ENCODE measurements around the gene TOR1AIP2.

TOR1AIP2 gene

DNA sequence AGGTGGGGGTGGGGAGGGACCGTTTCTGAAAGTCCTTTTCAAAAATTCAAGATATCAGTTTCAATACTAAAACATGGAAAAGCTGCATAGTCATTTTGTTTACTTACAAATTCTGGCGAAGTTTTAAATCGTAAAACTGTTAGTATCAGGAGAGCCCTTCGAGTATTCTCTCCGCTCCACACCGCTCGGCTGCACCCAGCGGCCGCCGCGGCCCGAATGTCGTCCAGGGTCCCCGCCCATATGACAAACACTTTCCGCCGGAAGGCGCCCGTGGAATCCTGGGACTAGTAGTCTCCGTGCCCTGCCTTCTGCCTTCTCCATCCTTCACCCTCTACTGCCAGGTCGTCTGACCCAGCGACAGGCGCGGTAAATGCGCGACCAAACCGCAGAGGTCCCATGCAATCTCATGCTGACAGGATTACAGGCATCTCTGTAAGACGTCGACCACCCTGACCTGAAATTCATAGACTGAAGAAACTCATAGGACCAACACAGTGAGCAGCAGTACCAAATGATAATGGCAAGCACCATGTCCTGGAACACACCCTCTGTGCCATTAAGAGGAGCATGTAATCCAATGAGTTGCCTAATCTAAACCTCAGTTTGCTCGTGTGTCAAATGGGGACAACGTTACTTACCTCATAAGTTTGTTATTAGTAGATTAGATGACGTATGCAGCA lies at the start of gene TOR1AIP2:
TOR1AIP2 (minus strand) TSS at position 218 of the 680 bp plus-strand sequence. CDS start 25,138 bp downstream, outside the sequence.
- peak; percentile 76 for DNase-seq (ENCODE audit: low read depth)

DNA sequence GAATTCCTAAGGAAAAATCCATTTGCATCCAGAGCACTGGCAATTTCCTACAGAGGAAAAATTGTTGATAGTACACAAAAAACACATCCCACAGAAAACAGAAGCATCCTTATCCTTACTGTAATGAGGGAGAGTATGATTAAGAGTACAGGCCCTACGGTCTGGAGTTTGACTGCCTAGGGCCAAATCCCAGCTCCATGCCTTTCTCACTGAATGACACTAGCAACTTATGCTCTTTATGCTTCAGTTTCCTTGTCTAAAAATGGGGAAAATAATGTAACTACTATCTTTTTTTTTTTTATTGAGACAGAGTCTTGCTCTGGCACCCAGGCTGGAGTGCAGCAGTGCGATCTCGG lies 49.2 kb upstream of the TOR1AIP2 start:
- DNase-seq (ENCODE audit: low read depth): no peak

DNA sequence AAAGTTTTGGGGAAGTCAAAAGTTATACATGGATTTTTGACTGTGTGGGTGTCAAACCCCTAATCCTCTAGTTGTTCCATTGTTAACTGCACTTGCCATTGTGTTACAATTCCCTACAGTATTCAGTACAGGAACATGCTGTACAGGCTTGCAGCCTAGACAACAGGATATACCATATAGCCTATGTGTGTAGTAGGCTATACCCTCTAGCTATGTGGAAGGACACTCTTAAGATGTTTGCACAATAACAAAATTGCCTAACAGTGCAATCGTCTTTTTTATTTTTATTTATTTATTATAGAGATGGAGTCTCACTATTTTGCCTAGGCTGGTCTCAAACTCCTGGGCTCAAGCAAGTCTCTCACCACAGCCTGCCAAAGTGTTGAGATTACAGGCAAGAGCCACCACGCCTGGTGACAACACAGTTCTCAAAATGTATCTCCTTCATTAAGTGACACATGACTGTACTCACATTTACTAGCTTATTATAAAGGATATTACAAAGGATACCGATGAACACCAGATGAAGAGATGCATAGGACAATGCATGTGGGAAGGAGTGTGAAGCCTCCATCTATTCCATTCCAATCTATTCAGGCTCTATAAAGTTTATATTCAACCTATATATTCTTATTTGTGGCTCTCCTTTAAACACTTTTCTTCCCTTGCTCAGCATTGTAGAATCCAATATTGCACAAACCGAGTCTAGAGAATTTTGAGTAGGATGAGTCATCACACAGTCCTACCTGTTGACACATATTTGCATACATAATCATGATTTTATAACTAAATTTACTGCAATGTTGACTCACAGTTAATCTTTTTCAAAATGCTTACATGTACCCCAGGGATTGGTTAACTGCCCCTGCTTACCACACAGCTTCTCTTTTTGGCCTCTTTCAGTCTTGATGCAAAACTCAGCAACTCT lies 48.6 kb upstream of the TOR1AIP2 start:
- DNase-seq (ENCODE audit: low read depth): no peak

DNA sequence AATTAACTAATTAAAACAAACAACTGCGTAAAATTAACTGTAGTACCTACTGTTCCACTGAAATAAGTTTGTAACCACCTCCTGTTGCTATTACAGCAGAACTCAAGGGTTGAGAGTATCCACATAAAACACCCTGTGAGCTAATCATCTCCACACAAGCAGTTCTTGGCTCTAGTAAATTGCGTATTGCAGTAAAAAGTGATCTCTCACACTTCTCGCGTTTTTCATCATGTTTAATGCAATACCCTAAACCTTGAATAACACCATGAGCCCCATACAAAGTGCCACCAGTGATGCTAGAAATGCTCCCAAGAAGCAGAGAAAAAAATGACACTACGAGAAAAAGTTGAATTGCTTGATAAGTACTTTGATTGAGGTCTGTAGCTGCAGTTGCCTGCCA lies 47.7 kb upstream of the TOR1AIP2 start:
- no peak for DNase-seq (ENCODE audit: low read depth)

DNA sequence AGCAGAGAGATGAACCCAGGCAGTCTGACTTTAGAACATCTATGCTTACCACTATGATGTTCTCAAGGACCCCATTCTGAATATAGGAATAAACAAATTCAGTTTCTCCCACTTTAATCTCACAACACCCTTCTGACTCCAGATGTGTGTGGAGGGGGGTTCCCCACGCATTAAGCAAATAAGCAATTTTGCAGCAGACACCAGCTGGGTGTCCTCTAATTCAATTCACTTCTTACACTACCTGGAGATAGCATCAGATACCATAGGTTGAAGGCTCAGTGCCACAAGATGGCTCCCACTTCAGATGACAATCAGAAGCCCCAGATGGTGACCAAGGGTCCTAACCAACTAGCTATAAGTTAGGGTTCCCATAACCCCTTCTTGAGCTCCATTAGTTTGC lies 46.7 kb upstream of the TOR1AIP2 start:
- DNase-seq (ENCODE audit: low read depth): no peak

DNA sequence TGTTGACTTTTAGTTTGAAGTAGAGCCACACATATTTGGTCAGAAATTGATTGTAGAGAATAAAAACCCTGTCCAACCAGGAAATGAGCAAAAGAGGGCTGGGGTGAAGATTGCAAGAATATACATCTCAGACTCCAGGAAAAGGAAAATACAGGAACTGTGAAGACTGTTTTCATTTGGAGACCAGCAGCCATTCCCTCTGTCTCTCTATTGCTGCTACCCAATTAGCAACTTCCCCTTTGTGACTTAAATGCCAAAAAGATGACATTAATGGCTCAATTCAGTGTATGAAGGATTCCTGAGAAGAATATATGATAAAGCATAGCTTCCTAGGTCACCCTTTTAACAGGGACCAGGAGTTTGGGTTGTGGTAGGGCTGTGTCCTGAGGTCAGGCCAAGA lies 45.4 kb upstream of the TOR1AIP2 start:
- DNase-seq (ENCODE audit: low read depth): no peak

DNA sequence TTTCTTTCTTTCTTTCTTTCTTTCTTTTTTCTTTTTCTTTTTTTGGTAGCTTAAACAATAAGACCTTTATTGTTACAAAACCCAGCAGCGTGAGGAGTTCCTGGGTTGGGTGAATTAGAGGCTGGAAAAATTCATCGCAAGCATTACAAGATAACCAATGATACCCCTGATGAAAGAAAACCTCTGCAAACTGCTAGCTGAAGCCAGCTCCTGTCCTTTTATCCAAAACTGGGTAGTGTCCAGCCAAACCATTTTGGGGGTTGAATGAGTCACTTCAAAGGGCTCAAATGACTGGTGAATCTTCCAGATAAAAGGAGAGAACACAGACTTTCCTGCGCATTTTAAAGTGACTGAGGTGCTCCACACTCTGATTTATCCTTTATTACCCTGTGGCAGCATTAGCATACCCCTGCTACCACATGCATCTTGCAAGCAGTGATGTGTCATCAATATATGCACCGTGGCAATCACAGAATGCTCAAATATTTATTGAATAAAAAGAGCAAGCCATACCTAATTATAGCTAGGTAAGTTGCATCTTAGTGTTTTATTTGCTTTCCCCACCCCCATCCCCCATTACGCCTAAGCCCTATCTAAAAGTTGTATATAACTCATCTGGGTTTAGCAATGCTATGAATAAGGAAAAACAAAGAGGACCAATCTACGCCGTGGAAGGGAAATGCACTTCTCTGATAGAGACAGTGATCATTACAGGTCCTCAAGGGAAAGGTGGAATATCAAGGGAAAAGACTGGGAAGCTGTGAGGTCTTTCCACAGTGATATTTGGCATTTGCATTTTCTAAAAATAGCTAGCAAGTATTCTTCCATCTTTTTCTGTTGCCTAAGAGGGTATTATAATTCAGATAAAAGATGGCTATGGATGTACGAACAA lies 44.6 kb upstream of the TOR1AIP2 start:
- DNase-seq (ENCODE audit: low read depth): no peak

DNA sequence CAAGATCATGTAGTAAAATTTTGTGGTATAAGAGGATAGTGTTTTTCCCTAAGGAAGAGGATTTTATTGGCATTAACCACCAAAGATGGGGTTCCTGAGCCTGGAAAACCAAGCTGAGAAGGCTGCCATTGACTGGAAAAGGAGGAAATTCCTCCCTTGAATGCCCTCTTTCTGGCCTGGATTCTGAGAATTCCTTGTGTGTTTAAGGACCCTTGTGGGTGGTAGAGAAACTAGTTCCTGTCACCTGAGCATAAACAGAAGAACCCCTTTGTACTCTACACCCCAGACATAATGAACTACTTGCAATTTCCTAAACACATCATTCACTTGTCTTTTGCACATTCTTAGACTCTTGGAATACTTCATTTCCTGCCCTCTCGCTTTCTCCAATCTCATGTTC lies 43.9 kb upstream of the TOR1AIP2 start:
- no peak for DNase-seq (ENCODE audit: low read depth)

DNA sequence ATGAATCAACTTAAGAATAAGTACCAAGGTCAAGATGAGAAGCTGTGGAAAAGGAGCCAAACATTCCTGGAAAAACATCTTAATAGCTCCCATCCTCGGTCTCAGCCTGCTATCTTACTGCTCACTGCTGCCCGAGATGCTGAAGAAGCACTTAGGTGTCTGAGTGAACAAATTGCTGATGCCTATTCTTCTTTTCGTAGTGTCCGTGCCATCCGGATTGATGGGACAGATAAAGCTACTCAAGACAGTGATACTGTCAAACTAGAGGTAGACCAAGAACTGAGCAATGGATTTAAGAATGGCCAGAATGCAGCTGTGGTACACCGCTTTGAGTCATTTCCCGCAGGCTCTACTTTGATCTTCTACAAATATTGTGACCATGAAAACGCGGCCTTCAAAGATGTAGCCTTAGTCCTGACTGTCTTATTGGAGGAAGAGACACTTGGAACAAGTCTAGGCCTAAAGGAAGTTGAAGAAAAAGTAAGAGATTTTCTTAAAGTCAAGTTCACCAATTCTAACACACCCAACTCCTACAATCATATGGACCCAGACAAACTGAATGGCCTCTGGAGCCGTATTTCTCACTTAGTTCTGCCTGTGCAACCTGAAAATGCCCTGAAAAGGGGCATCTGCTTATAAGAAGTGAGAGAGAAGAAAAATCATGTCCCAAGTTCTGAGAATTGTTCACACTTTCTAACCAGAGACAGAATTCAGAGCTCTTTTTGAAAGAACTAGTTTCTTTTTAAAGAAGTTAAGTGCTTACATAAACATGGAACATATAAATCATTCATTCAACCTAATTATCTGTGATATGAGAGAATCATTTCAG lies 40.2 kb upstream of the TOR1AIP2 start:
- no peak for DNase-seq (ENCODE audit: low read depth)

DNA sequence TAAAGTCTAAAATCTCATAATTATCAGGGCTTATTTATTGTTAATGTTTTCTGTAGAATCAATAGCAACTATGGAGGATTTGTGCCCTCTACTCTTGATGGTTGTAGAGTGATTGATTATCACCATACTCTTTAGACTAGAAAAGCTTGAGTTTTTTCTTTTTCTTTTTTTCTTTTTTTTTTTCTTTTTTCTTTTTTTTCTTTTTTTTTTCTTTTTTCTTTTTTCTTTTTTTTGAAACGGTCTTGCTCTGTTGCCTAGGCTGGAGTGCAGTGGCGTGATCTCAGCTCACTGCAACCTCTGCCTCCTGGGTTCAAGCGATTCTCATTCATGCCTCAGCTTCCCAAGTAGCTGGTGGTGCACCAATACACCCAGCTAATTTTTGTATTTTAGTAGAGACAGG lies 34.2 kb upstream of the TOR1AIP2 start:
- no peak for DNase-seq (ENCODE audit: low read depth)

DNA sequence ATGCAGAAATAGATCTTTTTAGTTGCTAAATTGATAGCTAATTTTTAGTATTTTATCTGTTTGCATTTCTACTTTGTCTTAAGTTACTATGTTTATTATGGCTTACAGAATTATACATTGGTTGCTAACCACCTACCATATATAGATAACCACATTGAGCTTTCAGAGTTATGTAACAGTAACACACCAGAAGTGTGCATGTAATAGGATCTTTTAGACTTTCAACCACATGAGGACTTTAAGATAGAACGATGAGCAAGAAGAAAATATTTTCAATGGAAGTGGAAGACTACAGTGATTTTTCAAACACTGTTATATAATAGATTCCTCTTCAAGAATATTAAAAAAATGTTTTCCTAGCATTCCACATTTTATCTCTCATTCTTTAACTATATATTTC lies 33.3 kb upstream of the TOR1AIP2 start:
- DNase-seq (ENCODE audit: low read depth): no peak

DNA sequence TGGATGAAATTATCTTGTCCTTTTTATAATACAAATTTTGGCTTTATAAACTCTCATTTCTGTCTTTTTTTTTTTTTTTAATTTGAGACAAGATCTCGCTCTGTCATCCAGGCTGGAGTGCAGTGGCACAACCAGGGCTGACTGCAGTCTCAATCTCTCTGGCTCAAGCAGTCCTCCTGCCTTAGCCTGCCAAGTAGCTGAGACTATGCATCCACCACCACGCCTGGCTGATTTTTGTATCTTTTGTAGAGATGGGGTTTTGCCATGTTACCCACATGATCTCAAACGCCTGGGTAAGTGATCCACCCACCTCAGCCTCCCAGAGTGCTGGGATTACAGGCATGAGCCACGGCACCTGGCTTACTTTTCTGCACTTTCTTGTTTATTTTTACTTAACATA lies 12.0 kb upstream of the TOR1AIP2 start:
- no peak for DNase-seq (ENCODE audit: low read depth)

DNA sequence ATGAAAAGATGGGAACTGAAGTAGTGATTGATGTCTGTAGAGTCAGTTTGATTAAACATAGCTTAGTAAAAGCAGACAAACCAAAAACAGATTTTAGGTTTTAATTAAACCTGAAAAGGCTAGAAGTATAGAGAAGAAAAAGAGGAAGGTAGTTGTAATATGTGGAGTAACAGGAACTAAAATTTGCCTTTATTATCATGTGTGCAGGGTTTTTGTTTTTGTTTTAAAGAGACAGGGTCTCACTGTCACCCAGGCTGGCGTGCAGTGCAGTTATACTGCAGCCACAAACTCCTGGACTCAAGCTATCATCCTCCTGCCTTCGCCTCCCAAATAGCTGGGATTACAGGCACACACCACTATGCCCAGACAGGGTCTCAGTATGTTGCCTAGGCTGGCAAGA lies 10.5 kb upstream of the TOR1AIP2 start:
- no peak for DNase-seq (ENCODE audit: low read depth)

DNA sequence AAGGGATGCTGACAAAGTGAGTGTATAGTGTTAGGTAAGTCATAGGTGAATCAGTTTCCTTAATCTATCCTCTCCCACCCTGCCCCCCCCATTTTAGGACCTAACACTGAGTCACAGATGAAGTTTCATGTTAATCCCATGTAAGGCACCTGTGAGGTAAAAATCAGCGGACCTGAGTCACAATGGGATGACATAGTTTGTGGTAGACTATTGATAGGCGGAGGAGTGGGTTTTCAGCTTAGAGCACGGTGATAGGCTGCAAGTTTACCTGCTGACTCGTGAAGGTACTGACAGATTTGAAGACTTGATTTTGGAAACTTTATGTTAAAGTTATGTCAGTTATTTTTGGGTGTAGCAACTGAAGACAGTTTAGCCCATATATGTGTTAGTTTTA lies 6.1 kb upstream of the TOR1AIP2 start:
- DNase-seq (ENCODE audit: low read depth): peak; percentile 21

DNA sequence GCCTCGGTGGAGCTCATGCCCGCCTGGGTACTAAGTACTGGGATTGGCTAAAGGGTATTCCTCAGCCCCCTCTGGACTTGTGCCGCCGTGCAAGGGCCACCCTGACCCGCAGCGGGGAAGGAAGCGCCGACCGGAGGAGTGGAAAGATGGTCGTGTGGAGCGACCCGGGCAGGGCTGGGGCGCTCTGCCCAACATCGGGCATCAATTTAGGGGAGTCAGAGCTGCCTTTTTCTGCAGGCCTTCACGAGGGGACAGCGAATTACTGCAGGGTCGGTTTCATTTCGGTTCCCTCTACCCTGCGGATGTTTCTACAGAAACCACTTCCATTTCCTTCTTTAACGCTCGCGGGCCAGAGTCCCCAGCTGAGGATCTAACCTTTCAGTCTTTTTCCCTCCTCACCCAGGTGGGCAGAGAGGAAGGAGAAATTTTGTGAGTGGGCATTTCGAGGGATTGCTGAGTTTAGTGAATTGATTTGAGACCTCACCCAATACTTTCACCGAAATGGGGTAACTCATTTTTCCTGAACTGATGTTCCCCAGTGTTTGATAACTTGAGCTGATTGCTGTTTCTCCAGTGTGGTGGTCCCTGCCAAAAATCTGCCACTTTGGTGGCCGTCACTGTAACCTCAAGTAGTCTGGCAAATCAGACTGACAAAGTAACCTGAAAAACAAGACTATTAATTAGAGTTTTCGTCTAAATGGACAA lies 5.6 kb upstream of the TOR1AIP2 start:
- no peak for DNase-seq (ENCODE audit: low read depth)

DNA sequence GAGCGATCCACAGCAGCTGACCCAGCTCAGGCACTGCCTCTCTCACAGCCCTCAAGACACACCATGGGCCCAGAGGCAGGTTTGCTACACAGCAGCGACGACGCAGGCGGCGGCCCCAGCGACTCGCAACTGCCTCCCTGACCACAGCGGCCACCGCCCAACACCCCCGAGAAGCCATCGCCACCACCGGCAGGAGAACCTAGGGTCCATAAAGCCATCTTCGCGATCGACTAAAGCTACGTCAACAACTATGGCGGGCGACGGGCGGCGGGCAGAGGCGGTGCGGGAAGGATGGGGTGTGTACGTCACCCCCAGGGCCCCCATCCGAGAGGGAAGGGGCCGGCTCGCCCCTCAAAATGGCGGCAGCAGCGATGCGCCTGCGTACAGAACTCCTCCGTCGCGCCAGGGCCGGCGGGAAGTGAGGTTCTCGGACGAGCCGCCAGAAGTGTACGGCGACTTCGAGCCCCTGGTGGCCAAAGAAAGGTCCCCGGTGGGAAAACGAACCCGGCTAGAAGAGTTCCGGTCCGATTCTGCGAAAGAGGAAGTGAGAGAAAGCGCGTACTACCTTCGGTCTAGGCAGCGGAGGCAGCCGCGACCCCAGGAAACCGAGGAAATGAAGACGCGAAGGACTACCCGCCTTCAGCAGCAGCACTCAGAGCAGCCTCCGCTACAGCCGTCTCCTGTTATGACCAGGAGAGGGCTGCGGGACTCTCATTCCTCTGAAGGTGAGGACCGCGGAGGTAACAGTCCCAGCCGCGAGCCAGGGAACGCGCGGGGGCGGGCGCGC lies 4.8 kb upstream of the TOR1AIP2 start, which contains the start of gene TOR1AIP1:
TOR1AIP1 (plus strand) TSS at position 33 of the 787 bp plus-strand sequence; CDS start at position 251, 218 bp downstream.
- DNase-seq (ENCODE audit: low read depth): peak; percentile 97

DNA sequence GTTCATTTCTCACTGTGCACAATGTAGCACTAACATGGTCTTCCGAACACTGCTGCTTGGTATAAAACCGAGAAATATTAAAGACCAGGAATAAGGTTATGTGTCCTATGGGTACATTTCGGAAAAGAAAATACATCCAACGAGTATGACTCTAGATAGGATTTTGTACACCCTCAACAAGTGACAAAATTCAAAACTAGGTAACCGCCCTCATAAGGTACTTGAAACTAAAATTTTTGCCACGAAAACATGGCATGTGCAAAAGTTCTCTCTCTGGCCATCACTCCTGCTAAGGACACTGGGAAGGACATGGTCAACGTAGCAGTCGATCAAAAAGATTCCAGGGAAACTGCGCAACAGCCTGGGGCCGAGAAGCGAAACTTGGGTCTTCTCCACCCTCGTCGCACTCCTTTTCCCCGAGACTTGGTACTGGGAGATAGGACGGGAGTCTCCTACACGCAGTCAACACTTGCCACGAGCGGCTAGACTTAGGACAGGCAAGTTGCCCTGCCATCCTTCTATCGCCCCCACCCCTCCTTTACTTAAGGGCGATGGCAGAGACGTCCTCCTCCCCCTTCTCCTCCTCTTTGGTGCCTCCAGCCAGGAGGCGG lies 4.1 kb upstream of the TOR1AIP2 start:
- no peak for DNase-seq (ENCODE audit: low read depth)

DNA sequence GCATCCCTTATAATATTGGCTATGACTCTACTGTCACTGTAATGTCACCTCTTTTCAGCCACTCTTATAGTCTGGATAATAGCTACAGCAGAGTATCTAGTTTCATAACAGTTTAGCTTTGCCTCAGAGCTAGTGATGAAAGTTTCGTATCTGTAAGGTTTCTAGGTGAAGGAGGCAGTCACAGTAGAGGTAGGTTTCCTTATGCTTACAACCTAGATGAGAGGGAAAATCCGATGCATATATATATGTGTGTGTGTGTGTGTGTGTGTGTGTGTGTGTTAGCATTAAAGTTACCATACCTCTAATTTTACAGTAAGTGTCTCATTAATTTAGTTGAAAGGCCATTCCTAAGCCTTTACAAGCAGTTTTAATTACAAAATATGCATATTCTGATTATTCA lies 2.2 kb upstream of the TOR1AIP2 start:
- DNase-seq (ENCODE audit: low read depth): no peak

DNA sequence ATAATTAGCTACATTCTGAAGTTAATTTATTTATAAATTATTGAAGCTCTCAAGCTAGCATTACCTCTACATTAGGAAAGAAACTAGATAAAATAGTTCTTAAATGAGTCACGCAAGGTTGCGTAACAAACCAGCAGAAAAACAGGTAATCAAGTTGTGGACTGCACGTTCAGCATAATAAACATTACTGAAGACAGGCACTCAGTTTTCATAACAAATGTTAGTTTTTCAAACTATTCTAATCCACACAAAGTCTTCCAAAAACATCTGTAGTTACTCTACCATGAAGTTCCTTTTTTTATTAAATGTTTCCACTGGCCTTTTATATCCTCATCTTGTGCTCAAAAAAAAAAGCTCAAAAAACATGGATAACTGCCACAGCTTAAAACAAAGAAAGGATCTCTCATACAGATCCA lies 1.3 kb downstream of the TOR1AIP2 start:
- no peak for DNase-seq (ENCODE audit: low read depth)

All from activated T-helper 1 cell treated with Interleukin-2 at 50 U/mL for 16 hours (primary cell).